Activated CD4-positive, alpha-beta memory T cell treated with anti-CD3 and anti-CD28 coated beads, Interleukin-2, amount 10 ng/mL, durations not matched to agents 7 days and 5 days (primary cell): ENCODE data around the gene PCED1A. TPM values are rescaled to one million over a fixed set of nuclear protein-coding genes. Genes with fewer than 3 reads are reported as not detected.

ENCODE experiments used
- CTCF ChIA-PET: fragments of 350-600 bp; sonication (Branson Sonifier 250); formaldehyde crosslinking; loops from one replicate; lab custom pipeline; 2021; ENCODE audit warnings: antibody characterized with exemption, inconsistent platforms; lab: Charles Lee
- POLR2A ChIA-PET: fragments of 350-600 bp; sonication (Branson Sonifier 250); formaldehyde crosslinking; loops from one replicate; lab custom pipeline; 2021; ENCODE audit warnings: antibody characterized with exemption; lab: Charles Lee
- DNase-seq: peaks from one replicate; pipeline ENCODE4 v3.0.0-alpha.2; 2020
- H3K27ac Mint-ChIP-seq: one replicate; pipeline ENCODE4 v1.8.0; 2021; ENCODE audit warnings: mild to moderate bottlenecking, mixed read lengths
- H3K27me3 Mint-ChIP-seq: one replicate; pipeline ENCODE4 v1.8.0; 2021; ENCODE audit warnings: mixed read lengths
- H3K36me3 Mint-ChIP-seq: one replicate; pipeline ENCODE4 v1.8.0; 2021; ENCODE audit warnings: low read depth, mixed read lengths
- H3K4me1 Mint-ChIP-seq: one replicate; pipeline ENCODE4 v1.8.0; 2021; ENCODE audit warnings: mixed read lengths
- H3K4me3 Mint-ChIP-seq: one replicate; pipeline ENCODE4 v1.8.0; 2021; ENCODE audit warnings: mild to moderate bottlenecking, mixed read lengths
- H3K9me3 Mint-ChIP-seq: one replicate; pipeline ENCODE4 v1.8.0; 2021; ENCODE audit warnings: mixed read lengths
- total RNA-seq, 2 experiments: library from RNA; stranded (reverse); gene quantifications; one replicate each; pipeline ENCODE4 v1.2.3, GENCODE V29; 2021

PCED1A gene
- total RNA-seq, 2 experiments from 2014 or later: 25.0 to 25.7 TPM

DNA sequence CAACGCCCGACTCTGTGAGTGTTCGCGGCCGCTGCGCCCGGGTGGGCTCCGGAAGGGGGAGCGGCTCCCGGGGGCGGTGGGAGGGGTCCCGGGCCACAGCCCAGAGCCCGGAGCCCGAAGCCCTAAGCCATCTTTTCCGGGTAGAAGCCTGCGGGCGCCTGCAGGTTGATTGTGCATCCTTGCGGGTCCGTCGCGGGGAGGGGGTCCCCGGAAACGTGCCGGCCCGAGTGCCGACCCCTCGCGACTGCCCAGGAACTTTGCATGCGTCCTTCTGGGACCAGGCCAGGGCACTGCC lies 33.2 kb upstream of the PCED1A start:
- Mint-ChIP-seq H3K36me3 (peaks cover 22% of the 10 kb centered on the region), H3K27ac (peak overlapping the region; percentile 80), H3K4me1 (peaks cover 51% of the 10 kb centered on the region), H3K4me3 (peak overlapping the region; percentile 87), H3K27me3 (no peaks in the 10 kb centered on the region), H3K9me3 (no peaks in the 10 kb centered on the region)
- CTCF ChIA-PET: interaction anchor here (1.0 kb wide), 2 partner anchors 10 to 27 kb away, joined by 3 to 4 read pairs; no protein-coding TSS in a partner anchor
- DNase-seq: peak; percentile 64
- POLR2A ChIA-PET: interaction anchor here (0.6 to 1.8 kb wide), 14 partner anchors 10 to 535 kb away, joined by 3 to 23 read pairs (median 4); partner anchors contain the start of genes FASTKD5, IDH3B, PCED1A and UBOX5

DNA sequence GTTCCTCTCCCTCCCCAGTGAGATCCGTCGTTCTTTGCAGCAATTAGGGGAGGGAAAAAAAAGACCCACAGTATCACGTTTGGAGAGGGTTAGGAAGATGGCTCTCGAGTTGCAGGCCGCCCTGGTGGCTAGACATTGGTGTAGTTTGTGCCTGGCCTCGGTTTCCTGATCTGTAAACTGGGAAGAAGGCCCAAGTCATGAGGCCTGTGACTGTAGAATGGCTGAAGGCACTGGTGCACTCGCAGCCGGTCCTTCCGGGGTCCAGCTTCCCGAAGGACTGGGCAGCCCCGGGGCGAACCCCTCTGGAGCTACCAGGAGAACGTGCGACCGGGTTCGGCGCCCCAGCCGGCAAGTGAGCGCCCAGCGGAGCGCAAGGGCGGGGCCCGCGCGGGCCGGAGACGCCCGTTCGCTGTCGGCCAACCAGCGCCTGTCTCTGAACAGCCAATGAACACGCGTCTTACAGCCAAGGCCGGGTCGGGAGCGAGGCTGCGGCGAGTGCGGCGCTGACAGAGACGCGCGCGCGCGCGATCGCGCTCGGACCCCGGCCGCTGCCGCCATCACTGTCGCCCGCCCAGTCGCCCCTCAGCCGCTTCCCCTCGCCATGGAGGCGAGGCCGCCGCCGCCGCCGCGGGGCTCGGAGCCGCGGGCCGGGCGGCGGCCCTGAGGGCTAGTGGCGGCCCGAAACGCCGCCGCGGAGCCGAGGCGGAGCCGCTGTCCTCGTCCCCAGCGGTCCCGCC lies 32.7 kb upstream of the PCED1A start, which contains the start of gene PTPRA:
TSS of gene PTPRA (plus strand) at position 472 of the 737 bp plus-strand sequence. CDS start 90,797 bp downstream, outside the sequence.
- peak within 1 kb of the TSS; percentile 87 for H3K27ac Mint-ChIP-seq
- H3K4me3 Mint-ChIP-seq: peak within 1 kb of the TSS; percentile 87
- H3K36me3 Mint-ChIP-seq: peaks cover 18% of the 10 kb centered on the region
- DNase-seq: peak; percentile 94
- H3K27me3 Mint-ChIP-seq: no peaks in the 10 kb centered on the region
- ChIA-PET POLR2A (interaction anchor here (0.6 to 1.8 kb wide), 21 partner anchors 9 to 535 kb away, joined by 3 to 23 read pairs (median 3); partner anchors contain the start of genes FASTKD5, IDH3B, NOP56 and PCED1A), CTCF (interaction anchor here (0.8 to 1.5 kb wide), 5 partner anchors 10 to 172 kb away, joined by 3 to 6 read pairs (median 4); no protein-coding TSS in a partner anchor)
- H3K9me3 Mint-ChIP-seq: no peaks in the 10 kb centered on the region
- peaks cover 48% of the 10 kb centered on the region for H3K4me1 Mint-ChIP-seq

DNA sequence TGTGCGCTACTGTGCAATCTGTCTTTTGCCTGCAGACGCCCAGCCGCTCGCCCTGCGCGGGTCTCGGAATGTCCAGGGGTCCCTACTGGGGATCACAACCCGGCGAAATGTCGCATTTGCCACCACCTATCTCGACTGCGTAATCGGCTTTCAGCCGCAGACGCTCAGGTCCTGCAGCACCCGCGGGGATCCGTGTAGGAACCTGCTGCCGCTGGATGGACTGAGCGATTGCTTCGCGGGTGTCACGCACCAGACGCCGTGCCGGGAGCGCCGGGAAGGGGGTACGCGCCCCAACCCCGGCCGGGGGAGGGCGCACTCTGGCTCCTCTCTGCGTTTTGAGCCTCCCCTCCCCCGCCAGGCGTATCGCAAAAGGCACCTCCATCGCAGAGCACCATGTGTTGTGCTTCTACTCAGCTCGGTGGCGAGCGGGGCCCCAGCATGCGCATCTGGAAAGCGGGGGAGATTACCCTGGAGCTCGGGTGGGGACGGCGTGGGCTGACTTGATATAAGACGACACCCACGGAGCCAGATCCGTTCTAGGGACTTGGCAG lies 32.1 kb upstream of the PCED1A start:
- CTCF ChIA-PET: interaction anchor here (0.8 to 1.5 kb wide), 5 partner anchors 11 to 173 kb away, joined by 3 to 6 read pairs (median 4); no protein-coding TSS in a partner anchor
- Mint-ChIP-seq H3K4me1 (peaks cover 48% of the 10 kb centered on the region), H3K27me3 (no peaks in the 10 kb centered on the region), H3K36me3 (peaks cover 18% of the 10 kb centered on the region), H3K4me3 (peak overlapping the region; percentile 87), H3K27ac (peak overlapping the region; percentile 87), H3K9me3 (no peaks in the 10 kb centered on the region)
- DNase-seq: peak; percentile 81
- POLR2A ChIA-PET: interaction anchor here (0.6 to 1.8 kb wide), 20 partner anchors 8 to 536 kb away, joined by 3 to 23 read pairs (median 4); partner anchors contain the start of genes FASTKD5, IDH3B, NOP56 and PCED1A

DNA sequence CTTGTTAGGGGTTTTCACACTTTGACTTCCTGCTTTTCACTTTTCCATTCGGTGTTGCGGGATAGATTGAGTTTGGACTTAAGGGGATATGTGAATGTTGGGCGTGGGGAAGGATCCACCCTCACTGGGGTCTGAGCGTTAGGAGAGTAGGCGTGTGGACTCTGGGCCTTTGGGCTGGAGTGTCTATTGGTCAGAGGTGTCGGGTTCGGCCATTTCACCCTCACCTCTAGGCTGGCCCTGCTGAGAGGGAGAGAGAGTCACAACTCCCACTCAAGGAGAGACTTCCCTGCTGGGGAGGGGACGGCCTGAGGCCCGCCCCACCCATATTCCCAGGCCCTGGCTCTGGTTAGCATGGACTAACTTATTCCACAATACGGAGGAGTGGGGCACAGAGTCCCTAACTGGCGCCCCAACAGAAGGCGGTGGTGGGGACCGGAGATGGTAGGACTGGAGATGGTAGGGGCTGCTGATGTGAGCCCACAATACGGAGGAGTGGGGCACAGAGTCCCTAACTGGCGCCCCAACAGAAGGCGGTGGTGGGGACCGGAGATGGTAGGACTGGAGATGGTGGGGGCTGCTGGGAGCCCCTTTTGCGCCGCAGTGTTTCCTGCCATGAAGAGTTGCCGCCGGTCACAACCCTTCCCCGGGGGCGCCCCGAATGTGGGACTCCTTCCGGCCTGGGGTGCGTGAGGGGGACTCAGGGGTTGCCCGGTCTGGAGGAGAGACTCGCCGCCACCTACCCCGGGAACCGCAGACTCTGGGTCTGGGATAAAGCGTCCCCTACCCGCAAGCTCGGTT lies 31.4 kb upstream of the PCED1A start:
- ChIA-PET POLR2A (interaction anchor here (1.1 to 1.8 kb wide), 10 partner anchors 8 to 220 kb away, joined by 3 to 23 read pairs (median 4); partner anchors contain the start of genes IDH3B, NOP56, PCED1A and VPS16), CTCF (interaction anchor here (0.9 to 1.5 kb wide), 2 partner anchors 14 to 113 kb away, joined by 3 to 6 read pairs; no protein-coding TSS in a partner anchor)
- peaks cover 50% of the 10 kb centered on the region for H3K4me1 Mint-ChIP-seq
- peaks cover 16% of the 10 kb centered on the region for H3K36me3 Mint-ChIP-seq
- peak overlapping the region; percentile 19 for H3K27ac Mint-ChIP-seq
- no peaks in the 10 kb centered on the region for H3K27me3 Mint-ChIP-seq
- DNase-seq: no peak
- H3K4me3 Mint-ChIP-seq: peak overlapping the region; percentile 87
- no peaks in the 10 kb centered on the region for H3K9me3 Mint-ChIP-seq

DNA sequence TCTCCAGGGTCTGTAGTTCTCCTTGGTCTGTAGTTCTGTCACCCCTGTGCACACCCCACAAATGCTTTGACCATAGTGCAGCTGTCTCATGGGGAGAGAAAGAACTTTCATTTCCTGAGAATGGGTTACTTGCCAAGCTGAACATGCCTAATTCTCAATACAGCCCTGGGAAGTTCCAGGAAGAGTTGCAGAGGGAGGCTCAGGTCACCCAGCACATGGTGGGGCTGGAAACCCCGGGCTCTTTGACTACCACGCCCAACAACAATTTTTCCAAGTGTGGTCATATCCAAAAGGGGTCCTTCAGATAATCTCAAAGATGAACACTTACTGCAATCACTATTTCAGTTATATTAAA lies 30.6 kb upstream of the PCED1A start:
- Mint-ChIP-seq H3K27ac (no peak overlapping the region), H3K9me3 (no peaks in the 10 kb centered on the region), H3K4me3 (peak overlapping the region; percentile 12), H3K4me1 (peaks cover 43% of the 10 kb centered on the region), H3K27me3 (no peaks in the 10 kb centered on the region), H3K36me3 (peaks cover 13% of the 10 kb centered on the region)
- POLR2A ChIA-PET: interaction anchor here (1.2 to 1.3 kb wide), 2 partner anchors 30 to 168 kb away, joined by 3 read pairs; partner anchors contain the start of gene VPS16
- CTCF ChIA-PET: no interaction called here
- DNase-seq: no peak

DNA sequence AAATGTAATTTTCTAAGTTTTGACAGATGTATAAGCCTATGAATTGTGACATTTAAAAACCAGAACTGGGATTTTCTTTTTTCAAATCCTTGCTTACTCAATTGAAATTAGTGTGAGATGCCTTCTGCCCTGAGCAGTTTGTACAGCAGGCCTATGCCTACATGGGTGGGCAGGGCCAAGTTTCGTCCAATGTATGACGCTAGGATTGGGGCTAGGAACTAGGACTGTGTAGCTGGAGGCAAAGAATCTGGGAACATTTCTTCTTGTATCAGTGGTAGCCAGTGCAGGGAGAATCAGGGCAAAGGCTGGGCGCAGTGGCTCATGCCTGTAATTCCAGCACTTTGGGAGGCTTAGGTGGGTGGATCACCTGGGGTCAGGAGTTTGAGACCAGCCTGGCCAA lies 28.9 kb upstream of the PCED1A start:
- Mint-ChIP-seq H3K27ac (no peak overlapping the region), H3K9me3 (no peaks in the 10 kb centered on the region), H3K27me3 (no peaks in the 10 kb centered on the region), H3K36me3 (peaks cover 14% of the 10 kb centered on the region), H3K4me3 (no peak overlapping the region), H3K4me1 (peaks cover 26% of the 10 kb centered on the region)
- ChIA-PET POLR2A (interaction anchor here (1.3 kb wide), 1 partner anchor 10 kb away, joined by 3 read pairs; no protein-coding TSS in a partner anchor), CTCF (interaction anchor here (0.6 kb wide), 1 partner anchor 113 kb away, joined by 3 read pairs; no protein-coding TSS in a partner anchor)
- no peak for DNase-seq

DNA sequence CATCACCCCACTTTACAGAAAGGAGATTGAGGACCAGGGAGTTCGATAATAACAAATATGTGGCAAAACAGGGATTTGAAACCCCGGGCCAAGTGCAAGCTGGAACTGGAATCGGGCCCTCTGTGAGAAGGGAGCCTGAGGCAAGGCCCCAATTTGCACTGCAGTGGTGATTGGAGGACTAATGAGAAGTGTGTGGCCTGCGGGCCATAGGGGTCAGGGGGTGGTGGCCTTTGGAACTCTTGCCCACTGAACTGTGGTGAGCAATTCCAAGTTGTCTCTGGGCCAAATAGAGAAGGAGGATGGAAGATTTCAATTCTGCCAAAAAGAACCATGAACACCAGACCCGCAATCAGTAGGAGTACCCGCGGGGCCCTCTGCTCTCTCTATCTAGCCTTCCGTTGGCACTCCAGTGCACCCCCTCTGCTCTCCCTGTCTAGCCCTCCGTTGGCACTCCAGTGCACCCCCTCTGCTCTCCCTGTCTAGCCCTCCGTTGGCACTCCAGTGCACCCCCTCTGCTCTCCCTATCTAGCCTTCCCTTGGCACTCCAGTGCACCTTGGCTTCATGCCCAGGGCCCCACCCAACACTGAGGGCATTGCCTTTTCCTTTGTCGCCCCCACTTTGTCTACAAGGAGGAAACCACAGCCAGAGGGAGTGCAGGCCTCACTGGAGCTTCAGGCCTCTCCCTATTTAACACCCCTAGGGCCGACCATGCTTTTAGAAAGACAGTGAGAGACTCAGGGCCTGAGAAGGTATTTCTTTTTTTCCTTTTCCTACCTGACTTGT lies 26.8 kb upstream of the PCED1A start:
- Mint-ChIP-seq H3K36me3 (peaks cover 15% of the 10 kb centered on the region), H3K27me3 (no peaks in the 10 kb centered on the region), H3K4me3 (no peak overlapping the region), H3K9me3 (no peaks in the 10 kb centered on the region), H3K27ac (no peak overlapping the region), H3K4me1 (peaks cover 21% of the 10 kb centered on the region)
- ChIA-PET CTCF (no interaction called here), POLR2A (no interaction called here)
- no peak for DNase-seq

DNA sequence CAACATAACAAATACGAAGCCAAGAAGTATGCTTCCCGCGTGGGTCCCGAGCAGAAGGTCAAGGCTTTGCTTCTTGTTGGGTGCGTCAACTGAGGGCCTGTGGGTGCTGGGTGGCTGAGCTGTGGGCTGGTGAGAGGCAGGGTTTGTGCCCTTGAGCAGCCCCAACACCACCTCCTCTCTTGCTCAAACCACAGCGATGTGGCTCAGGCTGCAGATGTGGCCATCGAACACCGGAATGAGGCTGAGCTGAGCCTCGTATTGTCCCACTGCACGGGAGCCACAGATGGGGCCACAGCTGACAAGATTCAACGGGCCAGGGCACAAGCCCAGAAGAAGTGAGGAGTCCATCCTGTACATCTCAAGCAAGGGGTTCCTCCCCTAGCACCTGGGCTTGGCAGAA lies 25.8 kb upstream of the PCED1A start:
- ChIA-PET POLR2A (no interaction called here), CTCF (interaction anchor here (0.7 kb wide), 1 partner anchor 16 kb away, joined by 3 read pairs; no protein-coding TSS in a partner anchor)
- Mint-ChIP-seq H3K9me3 (no peaks in the 10 kb centered on the region), H3K4me1 (peaks cover 15% of the 10 kb centered on the region), H3K36me3 (peaks cover 22% of the 10 kb centered on the region), H3K4me3 (no peak overlapping the region), H3K27ac (no peak overlapping the region), H3K27me3 (no peaks in the 10 kb centered on the region)
- DNase-seq: no peak

DNA sequence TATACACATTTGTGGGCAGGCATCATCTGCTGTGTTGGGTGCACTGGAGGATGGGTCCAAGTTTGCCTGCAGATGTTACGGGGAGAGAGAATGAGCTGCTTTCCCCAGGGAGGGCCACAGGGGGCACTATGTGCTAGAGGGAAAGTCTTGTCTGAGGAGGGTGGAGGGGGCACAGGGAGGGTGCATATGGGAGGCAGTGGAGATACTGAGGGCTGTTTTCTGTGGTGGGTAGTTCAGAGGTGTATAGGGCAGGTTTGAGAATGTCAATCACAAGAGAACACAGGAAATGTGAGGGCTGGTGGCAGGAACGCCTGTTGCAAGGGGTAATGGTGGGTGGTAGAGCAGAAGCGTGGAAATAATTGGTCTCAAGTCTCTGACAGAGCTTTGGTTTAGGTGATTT lies 25.2 kb upstream of the PCED1A start:
- ChIA-PET POLR2A (no interaction called here), CTCF (no interaction called here)
- peaks cover 26% of the 10 kb centered on the region for H3K36me3 Mint-ChIP-seq
- no peaks in the 10 kb centered on the region for H3K27me3 Mint-ChIP-seq
- no peak overlapping the region for H3K4me3 Mint-ChIP-seq
- no peaks in the 10 kb centered on the region for H3K9me3 Mint-ChIP-seq
- peaks cover 9% of the 10 kb centered on the region for H3K4me1 Mint-ChIP-seq
- DNase-seq: no peak
- H3K27ac Mint-ChIP-seq: no peak overlapping the region

DNA sequence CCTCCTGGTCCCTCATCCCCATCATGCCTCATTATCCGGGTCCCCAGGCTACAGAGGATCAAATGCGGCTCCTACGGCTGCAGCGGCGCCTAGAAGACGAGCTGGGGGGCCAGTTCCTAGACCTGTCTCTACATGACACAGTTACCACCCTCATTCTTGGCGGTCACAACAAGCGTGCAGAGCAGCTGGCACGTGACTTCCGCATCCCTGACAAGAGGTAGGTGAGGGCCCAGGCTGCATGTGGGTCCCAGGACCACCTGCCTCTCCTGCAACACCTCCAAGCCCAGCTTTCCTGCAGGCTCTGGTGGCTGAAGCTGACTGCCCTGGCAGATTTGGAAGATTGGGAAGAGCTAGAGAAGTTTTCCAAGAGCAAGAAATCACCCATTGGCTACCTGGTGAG lies 24.6 kb upstream of the PCED1A start:
- H3K27ac Mint-ChIP-seq: no peak overlapping the region
- no peaks in the 10 kb centered on the region for H3K9me3 Mint-ChIP-seq

DNA sequence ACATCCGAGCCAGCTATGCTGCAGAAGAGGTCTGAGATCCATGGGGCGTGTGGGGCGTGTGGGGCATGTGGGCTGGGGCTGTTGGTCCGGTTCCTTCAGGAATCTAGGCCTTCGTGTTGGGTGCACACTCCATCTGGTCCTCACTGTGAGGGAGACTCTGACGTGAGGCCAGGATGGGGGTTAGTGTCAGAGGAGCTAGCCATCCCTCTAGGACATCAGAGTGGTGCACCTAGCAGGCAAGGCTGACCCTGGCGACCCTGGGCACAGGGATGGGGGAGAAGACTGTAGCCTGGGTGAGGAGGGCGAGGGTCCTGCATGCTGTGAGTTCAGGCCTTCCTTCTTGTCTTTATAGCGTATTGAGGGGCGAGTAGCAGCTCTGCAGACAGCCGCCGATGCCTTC lies 24.2 kb upstream of the PCED1A start:
- no peak for DNase-seq
- Mint-ChIP-seq H3K27ac (no peak overlapping the region), H3K9me3 (no peaks in the 10 kb centered on the region), H3K36me3 (peaks cover 26% of the 10 kb centered on the region), H3K27me3 (no peaks in the 10 kb centered on the region), H3K4me3 (no peak overlapping the region), H3K4me1 (peaks cover 5% of the 10 kb centered on the region)
- CTCF ChIA-PET: no interaction called here
- POLR2A ChIA-PET: interaction anchor here (1.0 kb wide), 1 partner anchor 8 kb away, joined by 5 read pairs; the partner anchor contains the start of gene PTPRA

More for the DNA sequence above, 24.6 kb upstream of the PCED1A start:
- no peak overlapping the region for H3K4me3 Mint-ChIP-seq
- POLR2A ChIA-PET: no interaction called here
- peaks cover 5% of the 10 kb centered on the region for H3K4me1 Mint-ChIP-seq
- CTCF ChIA-PET: no interaction called here
- DNase-seq: no peak
- no peaks in the 10 kb centered on the region for H3K27me3 Mint-ChIP-seq
- peaks cover 26% of the 10 kb centered on the region for H3K36me3 Mint-ChIP-seq
